ENCODE data around the gene PARL.

PARL gene

GRCh38 chr3:183812761-183813445, 71.8 kb downstream of the PARL start:
- TF ChIP-seq GATA3 (IDR thresholded peaks at IDR 0.05; ENCODE audit: low read depth, low read length) (no peak), GATA2 (IDR thresholded peaks at IDR 0.05; ENCODE audit: low read depth, low read length) (no peak)

GRCh38 chr3:183811638-183812037, 73.0 kb downstream of the PARL start:
- TF ChIP-seq GATA3 (IDR thresholded peaks at IDR 0.05; ENCODE audit: low read depth, low read length) (no peak), GATA2 (IDR thresholded peaks at IDR 0.05; ENCODE audit: low read depth, low read length) (no peak)

- no peak for TF ChIP-seq GATA3 (IDR thresholded peaks at IDR 0.05; ENCODE audit: low read depth, low read length)
These were observed 73.8 kb downstream of the PARL start for GRCh38 chr3:183810643-183811594.

- TF ChIP-seq GATA3 (IDR thresholded peaks at IDR 0.05; ENCODE audit: low read depth, low read length) = no peak
- no peak for TF ChIP-seq GATA2 (IDR thresholded peaks at IDR 0.05; ENCODE audit: low read depth, low read length)
These were observed 75.4 kb downstream of the PARL start for GRCh38 chr3:183809270-183809669.

- TF ChIP-seq GATA2 (IDR thresholded peaks at IDR 0.05; ENCODE audit: low read depth, low read length) (no peak), GATA3 (IDR thresholded peaks at IDR 0.05; ENCODE audit: low read depth, low read length) (no peak)
These were observed 76.3 kb downstream of the PARL start for GRCh38 chr3:183808355-183808754.

GRCh38 chr3:183807881-183808280, 76.8 kb downstream of the PARL start:
- TF ChIP-seq GATA2 (IDR thresholded peaks at IDR 0.05; ENCODE audit: low read depth, low read length) (no peak), GATA3 (IDR thresholded peaks at IDR 0.05; ENCODE audit: low read depth, low read length) (no peak)

GRCh38 chr3:183807209-183807728, 77.4 kb downstream of the PARL start:
- TF ChIP-seq GATA2 (IDR thresholded peaks at IDR 0.05; ENCODE audit: low read depth, low read length) (no peak), GATA3 (IDR thresholded peaks at IDR 0.05; ENCODE audit: low read depth, low read length) (no peak)

- TF ChIP-seq GATA3 (IDR thresholded peaks at IDR 0.05; ENCODE audit: low read depth, low read length) (no peak), GATA2 (IDR thresholded peaks at IDR 0.05; ENCODE audit: low read depth, low read length) (no peak)
These were observed 81.7 kb downstream of the PARL start for GRCh38 chr3:183802989-183803388.

- no peak for TF ChIP-seq GATA2 (IDR thresholded peaks at IDR 0.05; ENCODE audit: low read depth, low read length)
- TF ChIP-seq GATA3 (IDR thresholded peaks at IDR 0.05; ENCODE audit: low read depth, low read length) = no peak
These were observed 83.1 kb downstream of the PARL start for GRCh38 chr3:183801601-183802000.

GRCh38 chr3:183800243-183800863, 84.3 kb downstream of the PARL start:
- TF ChIP-seq GATA3 (IDR thresholded peaks at IDR 0.05; ENCODE audit: low read depth, low read length) = no peak
- no peak for TF ChIP-seq GATA2 (IDR thresholded peaks at IDR 0.05; ENCODE audit: low read depth, low read length)

GRCh38 chr3:183799461-183799860, 85.2 kb downstream of the PARL start:
- TF ChIP-seq GATA3 (IDR thresholded peaks at IDR 0.05; ENCODE audit: low read depth, low read length) (no peak), GATA2 (IDR thresholded peaks at IDR 0.05; ENCODE audit: low read depth, low read length) (no peak)

GRCh38 chr3:183797996-183798395, 86.7 kb downstream of the PARL start:
- TF ChIP-seq GATA2 (IDR thresholded peaks at IDR 0.05; ENCODE audit: low read depth, low read length) (no peak), GATA3 (IDR thresholded peaks at IDR 0.05; ENCODE audit: low read depth, low read length) (no peak)

- TF ChIP-seq GATA3 (IDR thresholded peaks at IDR 0.05; ENCODE audit: low read depth, low read length) (no peak), GATA2 (IDR thresholded peaks at IDR 0.05; ENCODE audit: low read depth, low read length) (no peak)
These were observed 88.3 kb downstream of the PARL start for GRCh38 chr3:183796372-183796771.

GRCh38 chr3:183794452-183794851, 90.2 kb downstream of the PARL start:
- TF ChIP-seq GATA2 (IDR thresholded peaks at IDR 0.05; ENCODE audit: low read depth, low read length) = no peak
